ENCODE data around the gene CBX1.

DNA sequence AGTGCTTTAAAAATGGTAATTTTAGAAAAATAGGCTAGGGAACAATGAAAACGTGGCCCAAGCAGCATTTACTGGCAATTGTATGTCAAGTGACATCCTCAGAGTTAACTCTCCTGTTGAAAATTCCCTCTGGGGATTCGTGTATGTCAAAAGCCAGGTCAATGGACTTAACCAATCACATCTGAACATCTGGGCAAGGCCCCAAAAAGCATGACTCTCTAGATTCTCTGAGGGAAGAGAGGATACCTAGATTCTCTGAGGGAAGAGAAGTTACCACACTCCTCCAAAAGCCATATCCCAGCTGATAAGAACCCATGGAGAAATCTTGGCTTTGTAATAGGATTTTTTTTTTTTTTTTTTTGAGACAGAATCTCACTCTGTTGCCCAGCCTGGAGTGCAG, 29.6 kb downstream of the CBX1 start:
- TF ChIP-seq TAF1 (IDR thresholded peaks at IDR 0.05; ENCODE audit: borderline replicate concordance, low read depth, low read length) (no peak), POLR2A (IDR thresholded peaks at IDR 0.05; ENCODE audit: low read depth, low read length) (no peak), POLR2AphosphoS5 (IDR thresholded peaks at IDR 0.05; ENCODE audit: low read depth, low read length) (no peak)
